HFF-Myc (cell line): Measurements from ENCODE around the gene GJA8.
"Not testable (repeated sequence)": the region's sequence is repeated elsewhere in the genome, so short reads cannot be mapped to it uniquely, and the experiment has no call there.

Source experiments
- DNase-seq: peaks from one replicate; pipeline ENCODE4 v3.0.0-alpha.2; 2011; ENCODE audit warnings: low read depth; ENCODE audit errors: extremely low read depth
- H3K4me3 ChIP-seq: replicated peaks from 2 replicates; pipeline ENCODE4 v1.5.1; 2011; ENCODE audit warnings: low read depth, mild to moderate bottlenecking, control low read depth, low read length
- CTCF ChIP-seq: IDR thresholded peaks from 2 replicates; pipeline ENCODE4 v1.5.1; 2012; ENCODE audit warnings: mild to moderate bottlenecking, low read depth, low read length, control low read depth; ENCODE audit errors: missing control alignments

The GJA8 gene

GRCh38 chr1:147897789-147898188, 4.8 kb upstream of the GJA8 start:
- DNase-seq, result no peak
- H3K4me3 ChIP-seq, result no peak overlapping the region
- no peak for TF ChIP-seq CTCF

GRCh38 chr1:147904726-147905125, 2.1 kb downstream of the GJA8 start:
- no peak for DNase-seq
- no peak overlapping the region for H3K4me3 ChIP-seq
- no peak for TF ChIP-seq CTCF

- DNase-seq, result no peak
- H3K4me3 ChIP-seq, result no peak overlapping the region
- TF ChIP-seq CTCF, result no peak
Observed at GRCh38 chr1:147907786-147908509, 5.4 kb downstream of the GJA8 start.

- no peak for DNase-seq
- TF ChIP-seq CTCF, result no peak
Observed at GRCh38 chr1:147912553-147912952, 10.0 kb downstream of the GJA8 start.

GRCh38 chr1:147913362-147913942, 10.9 kb downstream of the GJA8 start:
- no peak for TF ChIP-seq CTCF
- no peak overlapping the region for H3K4me3 ChIP-seq
- no peak for DNase-seq

More at GRCh38 chr1:147912553-147912952, 10.0 kb downstream of the GJA8 start:
- H3K4me3 ChIP-seq, result no peak overlapping the region

GRCh38 chr1:147919896-147920295, 17.3 kb downstream of the GJA8 start:
- H3K4me3 ChIP-seq, result no peak overlapping the region
- DNase-seq, result no peak
- TF ChIP-seq CTCF, result no peak

GRCh38 chr1:147924813-147925212, 22.2 kb downstream of the GJA8 start:
- TF ChIP-seq CTCF, result no peak
- no peak for DNase-seq
- no peak overlapping the region for H3K4me3 ChIP-seq

GRCh38 chr1:147927215-147927614, 24.6 kb downstream of the GJA8 start:
- not testable (repeated sequence) for H3K4me3 ChIP-seq, DNase-seq

- H3K4me3 ChIP-seq, DNase-seq: not testable (repeated sequence)
Observed at GRCh38 chr1:147927689-147928088, 25.1 kb downstream of the GJA8 start.
